HG03469 (cell line): ENCODE data around the gene ZNF714.
"Not testable (repeated sequence)": the region's sequence is repeated elsewhere in the genome, so short reads cannot be mapped to it uniquely, and the experiment has no call there.

Source experiments
- ATAC-seq: cut with Tn5 transposase; IDR thresholded peaks from one replicate; pipeline ENCODE4 v1.9.1; 2021; ENCODE audit warnings: mild to moderate bottlenecking, moderate library complexity, moderate number of reproducible peaks; ENCODE audit not compliant: unreplicated experiment

Gene ZNF714

DNA sequence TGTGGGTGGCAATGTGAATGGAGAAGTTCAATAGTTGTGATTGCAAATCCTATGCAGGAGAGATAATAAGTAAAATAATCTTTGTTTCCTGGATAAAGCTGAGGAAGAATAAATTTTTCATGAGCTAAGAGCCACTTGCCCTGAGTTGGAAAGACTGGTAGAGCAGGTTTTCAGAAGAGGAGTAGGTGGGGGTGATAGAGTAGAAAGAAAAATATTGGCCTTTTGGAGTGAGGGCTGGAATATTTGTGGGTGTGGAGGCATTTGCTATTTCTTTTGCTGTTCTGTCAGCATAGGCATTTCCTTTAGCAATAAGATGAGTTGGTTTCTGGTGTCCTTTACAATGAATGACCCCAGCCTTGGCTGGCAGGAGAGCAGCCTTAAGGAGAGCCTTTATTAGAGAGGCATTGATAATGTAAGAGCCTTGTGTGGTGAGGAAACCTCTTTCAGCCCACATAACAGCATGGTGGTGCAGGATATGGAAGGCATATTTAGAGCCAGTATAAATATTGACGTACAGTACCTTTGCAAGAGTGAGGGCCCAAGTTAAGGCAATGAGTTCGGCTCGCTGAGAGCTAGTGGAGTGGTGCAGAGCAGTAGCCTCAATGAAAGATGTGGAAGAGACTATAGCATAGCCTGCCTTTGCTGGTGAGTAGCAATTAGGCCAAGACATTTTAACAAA lies 48.2 kb downstream of the ZNF714 start:
- ATAC-seq: no peak

DNA sequence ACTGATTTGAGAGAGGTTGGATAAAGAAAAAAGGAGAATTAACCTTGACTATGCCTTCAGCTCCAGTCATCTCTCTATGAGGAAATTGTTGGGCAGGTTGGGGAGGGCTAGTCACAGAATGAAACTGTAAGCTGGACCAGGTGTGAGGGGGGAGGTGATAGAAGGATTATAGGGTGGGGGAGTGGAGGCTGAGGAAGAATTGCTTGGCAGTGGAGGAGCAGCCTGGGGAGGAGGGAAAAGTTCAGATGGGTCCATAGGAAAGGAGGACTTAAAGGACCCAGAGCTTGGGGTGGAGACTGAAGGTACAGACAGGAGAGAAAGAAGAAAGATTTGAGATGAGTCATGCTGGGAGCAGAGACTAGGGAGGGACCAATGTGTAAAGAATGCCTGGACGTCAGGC lies 51.6 kb downstream of the ZNF714 start:
- no peak for ATAC-seq

DNA sequence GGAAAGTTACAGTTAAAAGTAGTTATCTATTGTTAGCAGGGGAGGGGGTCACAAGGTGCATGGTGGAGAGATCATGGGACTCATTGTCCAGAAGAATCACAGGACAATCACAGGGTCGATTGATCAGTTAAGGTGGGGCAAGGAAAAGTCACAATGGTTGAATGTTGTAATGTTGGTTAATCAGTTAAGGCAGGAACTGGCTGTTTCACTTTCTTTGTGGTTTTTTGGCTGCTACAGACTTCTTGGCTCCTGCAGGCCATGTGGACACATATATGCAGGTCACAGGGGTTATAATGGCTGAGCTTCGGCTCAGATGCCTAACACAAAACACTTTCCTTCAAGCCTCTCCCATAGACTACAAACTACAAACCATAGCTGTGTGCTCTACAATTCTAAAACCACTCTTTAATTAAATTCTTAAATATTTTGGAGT lies 52.9 kb downstream of the ZNF714 start:
- no peak for ATAC-seq

DNA sequence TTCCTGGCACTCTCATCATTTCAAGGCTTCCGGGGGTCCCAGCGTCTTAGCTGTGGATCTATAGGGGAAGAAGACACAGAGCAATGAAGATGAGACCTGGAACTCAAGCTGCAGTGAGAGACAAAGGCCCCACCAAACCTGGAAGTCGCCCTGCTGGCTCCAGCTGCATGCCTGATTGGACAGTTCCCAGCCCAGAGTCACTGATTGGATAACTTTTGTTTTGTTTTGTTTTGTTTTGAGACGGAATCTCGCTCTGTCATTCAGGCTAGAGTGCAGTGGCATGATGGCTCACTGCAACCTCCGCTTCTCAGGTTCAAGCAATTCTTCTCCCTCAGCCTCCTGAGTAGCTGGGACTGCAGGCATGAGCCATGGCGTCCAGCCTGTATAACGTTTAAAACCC lies 53.4 kb downstream of the ZNF714 start:
- no peak for ATAC-seq

DNA sequence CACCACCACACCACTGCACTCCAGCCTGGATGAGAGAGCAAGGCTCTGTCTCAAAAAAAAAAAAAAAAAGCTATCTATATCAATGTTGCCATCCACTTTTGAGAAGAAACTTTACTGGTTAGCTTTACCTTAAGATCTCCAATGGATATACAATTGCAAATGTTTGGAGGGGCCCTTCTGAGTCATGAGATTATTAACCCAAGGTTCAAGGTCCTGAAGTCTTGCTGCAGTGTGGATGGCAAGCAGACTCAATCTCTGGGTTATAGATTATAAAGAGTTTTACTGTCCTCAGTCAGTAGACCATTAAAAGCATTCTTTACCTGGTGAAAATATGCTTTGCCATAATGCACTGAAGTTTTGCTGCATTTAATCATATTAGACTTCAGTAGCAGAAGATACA lies 56.1 kb downstream of the ZNF714 start:
- no peak for ATAC-seq

DNA sequence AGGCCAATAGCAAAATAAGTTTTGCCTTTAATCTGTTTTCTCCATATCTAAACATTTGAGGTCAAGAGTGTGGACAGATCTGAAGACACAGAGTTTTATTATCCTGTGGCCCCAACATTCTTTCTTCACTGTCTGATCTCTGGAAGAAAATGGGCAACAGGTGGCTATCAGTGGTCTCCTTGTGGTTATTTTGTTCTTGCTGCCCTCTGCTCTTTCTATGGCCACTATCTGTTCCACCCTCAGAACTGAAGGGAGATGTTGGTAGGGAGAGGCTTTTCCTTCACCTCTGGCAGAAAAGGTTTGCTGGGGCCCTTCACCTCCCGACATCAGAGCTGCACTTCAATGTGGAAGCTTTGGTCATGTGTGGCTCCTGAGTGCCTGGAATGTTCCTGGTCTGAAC lies 59.0 kb downstream of the ZNF714 start:
- ATAC-seq: not testable (repeated sequence)

DNA sequence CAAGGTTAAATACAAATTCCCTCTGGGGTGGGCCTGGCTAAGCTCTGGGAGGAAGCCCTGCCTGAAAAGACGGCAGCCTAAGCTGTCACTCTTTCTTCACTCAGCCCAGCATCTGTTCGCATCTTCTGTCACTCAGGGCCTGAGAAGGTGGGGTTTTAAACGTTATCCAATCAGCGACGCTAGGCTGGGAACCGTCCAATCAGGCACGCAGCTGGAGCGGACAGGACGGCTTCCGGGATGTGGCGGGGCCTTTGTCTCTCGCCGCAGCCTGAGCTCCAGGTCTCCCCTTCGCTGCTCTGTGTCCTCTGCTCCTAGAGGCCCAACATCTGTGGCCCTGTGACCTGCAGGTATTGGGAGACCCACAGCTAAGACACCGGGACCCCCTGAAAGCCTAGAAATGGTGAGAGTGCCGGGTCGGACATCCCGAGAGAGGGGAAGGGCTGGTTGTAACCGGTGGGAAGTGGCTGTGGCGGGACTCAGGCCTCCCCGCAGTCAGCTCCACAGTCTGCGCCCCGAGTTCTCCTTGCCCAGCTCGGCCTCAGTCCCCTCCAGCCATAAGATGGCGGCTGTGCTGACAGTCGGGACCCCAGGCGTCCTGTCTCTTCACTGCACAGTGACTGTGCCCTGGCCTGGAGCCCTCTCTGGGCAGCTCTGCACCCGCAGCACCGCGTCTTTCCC lies 59.9 kb downstream of the ZNF714 start, which contains the start of gene ZNF431:
ZNF431 (plus strand) TSS at position 254 of the 678 bp plus-strand sequence; CDS start at position 398, 144 bp downstream.
- ATAC-seq: peak; percentile 98

DNA sequence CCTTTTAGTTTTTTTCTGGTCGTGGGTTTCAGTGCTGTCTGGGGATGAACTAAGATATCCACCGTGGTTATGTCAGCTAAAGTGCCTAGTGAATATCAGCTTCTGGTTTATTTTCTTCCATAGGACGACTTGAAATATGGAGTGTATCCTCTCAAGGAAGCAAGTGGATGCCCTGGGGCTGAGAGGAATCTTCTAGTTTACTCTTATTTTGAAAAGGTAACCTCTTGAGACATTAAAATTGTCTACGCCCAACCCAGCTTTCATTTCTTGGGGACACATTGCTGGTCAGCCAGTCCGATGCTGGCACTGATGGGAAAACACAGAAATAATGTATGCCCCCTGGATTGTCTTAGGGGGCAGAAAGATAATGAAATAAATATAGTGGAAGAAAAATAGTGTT lies 61.4 kb downstream of the ZNF714 start:
- no peak for ATAC-seq

DNA sequence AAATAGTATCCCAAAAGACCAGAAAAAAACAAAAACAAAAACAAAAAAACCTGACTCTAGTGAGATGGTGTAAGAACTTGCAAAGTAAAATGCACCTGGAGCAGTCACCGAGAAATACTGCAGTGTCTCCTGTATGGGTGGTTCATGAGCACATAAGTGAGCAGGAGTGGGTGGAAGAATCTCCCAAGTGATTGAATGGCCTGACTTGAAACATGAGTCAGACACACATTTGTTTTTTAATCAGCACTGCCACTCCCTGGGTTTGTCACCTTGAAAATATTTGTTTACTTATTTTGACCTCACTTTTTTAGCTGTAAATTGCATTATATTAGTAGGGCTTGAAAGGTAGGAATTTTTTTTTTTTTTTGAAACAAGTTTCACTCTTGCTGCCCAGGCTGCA lies 61.9 kb downstream of the ZNF714 start:
- ATAC-seq: no peak

DNA sequence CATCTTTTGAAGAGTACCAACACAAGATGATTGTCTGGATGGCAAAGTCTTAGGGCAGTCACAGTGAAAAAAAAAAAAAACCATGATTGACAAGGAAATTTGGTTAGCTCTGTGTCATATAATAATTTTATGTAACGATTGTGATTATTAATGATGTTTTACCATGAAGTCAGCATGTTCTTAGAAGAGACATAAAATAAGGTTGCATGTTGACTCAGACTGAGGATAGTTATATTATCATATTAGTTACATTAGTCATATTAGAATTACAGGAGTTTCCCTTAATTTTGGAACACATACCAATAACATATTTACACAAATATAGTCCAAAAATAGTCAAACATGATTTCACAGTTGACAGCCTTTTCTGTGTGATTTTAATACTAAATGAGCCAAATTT lies 65.5 kb downstream of the ZNF714 start:
- no peak for ATAC-seq

DNA sequence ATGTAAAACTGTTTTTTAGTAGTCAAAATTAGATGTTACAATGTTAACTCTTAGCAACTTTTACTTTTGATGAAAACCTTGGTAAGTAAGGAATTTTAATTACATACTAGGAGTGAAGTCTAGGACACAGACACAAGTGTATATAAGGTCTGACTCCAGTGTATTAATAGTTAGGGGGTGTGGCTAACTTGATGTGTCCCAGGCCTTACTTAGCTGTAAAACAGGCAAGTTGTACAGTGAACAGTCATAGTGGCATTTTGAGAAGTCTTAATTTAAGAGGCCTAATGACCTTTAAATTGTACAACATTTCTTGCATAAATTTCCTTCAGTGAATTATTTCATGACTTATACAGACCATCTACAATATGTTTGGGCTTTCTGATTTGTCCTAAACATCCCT lies 66.7 kb downstream of the ZNF714 start:
- no peak for ATAC-seq

DNA sequence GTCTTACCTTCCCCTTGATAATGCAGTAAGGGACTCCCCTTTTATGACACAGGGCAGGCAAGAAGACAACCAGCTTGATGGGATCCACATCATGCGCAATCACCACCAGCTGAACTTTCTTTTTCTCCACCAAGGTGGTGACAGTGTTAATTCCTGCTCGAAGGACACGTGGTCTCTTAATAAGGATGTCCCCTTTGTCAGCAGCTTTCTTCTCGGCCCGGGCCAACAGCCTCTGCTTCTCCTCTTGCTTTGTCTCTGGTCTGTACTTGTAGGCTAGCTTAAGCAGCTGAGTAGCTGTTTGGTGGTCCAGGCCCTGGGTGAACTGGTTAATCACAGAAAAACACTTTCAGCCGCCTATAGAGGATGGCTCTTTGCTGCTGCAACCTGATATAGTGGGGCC lies 67.9 kb downstream of the ZNF714 start:
- ATAC-seq: no peak

DNA sequence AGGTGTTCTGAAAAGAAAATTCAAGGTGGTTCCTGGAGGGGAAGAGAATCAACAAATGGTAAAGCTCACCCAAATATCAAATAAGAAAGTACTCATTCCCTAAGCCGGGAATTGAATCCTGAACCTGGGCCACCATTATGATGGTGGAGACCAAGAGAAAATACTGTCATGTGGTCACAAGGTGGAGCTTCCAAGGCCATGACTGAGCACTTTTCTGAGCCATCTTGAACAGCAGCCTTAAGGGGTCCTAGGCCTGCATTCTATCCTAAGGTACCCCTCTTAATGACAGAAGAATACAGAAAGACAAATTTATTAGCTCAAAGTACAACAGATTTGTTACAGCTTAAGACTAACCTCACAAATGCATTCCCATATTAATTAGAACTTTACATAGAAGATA lies 69.5 kb downstream of the ZNF714 start:
- ATAC-seq: no peak

DNA sequence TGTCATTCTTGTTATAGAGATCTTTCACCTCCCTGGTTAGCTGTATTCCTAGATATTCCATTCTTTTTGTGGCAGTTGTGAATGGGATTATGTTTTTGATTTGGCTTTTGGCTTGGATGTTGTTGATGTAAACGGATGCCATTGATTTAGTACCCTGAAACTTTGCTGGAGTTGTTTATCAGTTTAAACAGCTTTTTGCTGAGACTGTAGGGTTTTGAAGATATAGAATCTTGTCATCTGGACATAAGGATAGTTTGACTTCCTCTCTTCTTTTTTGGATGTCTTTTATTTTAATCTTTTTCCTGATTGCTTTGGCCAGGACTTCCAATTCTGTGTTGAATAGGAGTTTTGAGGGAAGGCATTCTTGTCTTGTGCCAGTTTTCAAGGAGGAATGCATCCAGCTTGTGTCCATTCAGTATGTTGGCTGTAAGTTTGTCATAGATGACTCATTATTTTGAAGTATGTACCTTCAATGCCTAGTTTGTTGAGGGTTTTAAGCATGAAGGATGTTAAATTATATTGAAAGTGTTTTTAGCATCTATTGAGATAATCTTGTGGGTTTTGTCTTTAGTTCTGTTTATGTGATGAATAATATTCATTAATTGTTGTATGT lies 76.6 kb downstream of the ZNF714 start:
- ATAC-seq: no peak

DNA sequence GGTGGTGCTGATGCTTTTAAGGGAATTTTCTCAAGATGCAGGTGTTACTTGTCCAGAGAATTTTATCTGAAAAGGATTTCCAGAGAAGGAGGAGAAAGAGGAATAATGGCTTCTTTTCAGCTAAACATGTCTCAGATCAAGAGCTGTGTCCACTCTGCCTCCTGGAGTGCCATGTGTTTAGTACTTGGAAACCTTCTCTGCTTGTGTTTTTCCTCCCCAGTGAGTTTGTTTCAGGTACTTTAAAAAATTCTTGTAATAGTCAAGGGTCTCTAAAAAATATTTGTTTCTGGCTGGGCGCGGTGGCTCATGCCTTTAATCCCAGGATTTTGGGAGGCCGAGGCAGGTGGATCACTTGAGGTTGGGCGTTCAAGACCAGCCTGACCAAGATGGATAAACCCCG lies 82.5 kb downstream of the ZNF714 start:
- ATAC-seq: no peak

DNA sequence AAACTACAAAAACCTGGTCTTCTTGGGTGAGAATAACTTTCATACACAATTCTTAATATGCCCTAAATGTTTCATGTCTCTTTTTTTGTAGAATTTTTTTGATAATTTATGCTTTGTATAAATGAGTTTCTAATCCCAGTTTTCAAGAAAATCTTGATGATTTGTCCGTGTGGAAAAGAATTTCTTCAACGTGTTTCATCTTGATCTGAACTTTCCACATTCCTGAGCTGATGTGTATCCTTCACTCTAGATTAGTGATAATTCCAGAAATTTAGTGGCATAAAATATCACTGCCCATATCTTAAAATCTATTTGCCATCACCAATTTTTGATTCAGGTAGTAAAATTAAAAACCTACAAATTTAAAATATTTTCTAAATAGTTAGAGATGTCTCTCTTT lies 84.4 kb downstream of the ZNF714 start:
- no peak for ATAC-seq
